HT1080 (cell line): ENCODE measurements around the gene PPFIA2. TPM values are rescaled to one million over a fixed set of nuclear protein-coding genes. Genes with fewer than 3 reads are reported as not detected.

Experiments
- DNase-seq: peaks from one replicate; pipeline ENCODE4 v3.0.0-alpha.2; 2015; ENCODE audit warnings: low read depth
- total RNA-seq: library from RNA; depleted of rRNA; stranded (reverse); fragments of >200 nt; shearing (Covaris generic); gene quantifications from 2 replicates; pipeline ENCODE4 v1.2.3, GENCODE V29; 2014

The PPFIA2 gene
- total RNA-seq, 1 experiment from 2014 or later, result 1.8 TPM

DNA sequence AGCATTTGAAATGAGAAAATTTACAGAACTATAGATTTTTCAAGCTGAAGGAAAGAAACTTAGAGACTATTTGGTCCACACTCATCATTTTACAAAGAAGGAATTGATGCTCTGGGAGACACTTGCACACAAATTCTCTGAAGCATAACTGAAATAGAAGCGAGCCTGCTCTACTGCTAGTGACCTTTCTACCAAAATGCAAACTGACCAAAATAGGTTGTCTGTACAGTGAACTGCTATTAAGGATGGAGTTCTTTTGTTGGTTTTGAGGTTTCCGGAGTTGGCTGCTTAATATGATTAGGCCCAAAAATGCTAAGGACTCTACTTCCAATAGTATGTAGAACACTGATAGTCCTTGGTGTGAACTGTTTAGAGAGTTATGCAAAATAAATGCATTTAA is 194.9 kb downstream of the PPFIA2 start:
- DNase-seq, result no peak

GRCh38 chr12:81558031-81558430 is 201.1 kb downstream of the PPFIA2 start:
- DNase-seq, result peak; percentile 49

DNA sequence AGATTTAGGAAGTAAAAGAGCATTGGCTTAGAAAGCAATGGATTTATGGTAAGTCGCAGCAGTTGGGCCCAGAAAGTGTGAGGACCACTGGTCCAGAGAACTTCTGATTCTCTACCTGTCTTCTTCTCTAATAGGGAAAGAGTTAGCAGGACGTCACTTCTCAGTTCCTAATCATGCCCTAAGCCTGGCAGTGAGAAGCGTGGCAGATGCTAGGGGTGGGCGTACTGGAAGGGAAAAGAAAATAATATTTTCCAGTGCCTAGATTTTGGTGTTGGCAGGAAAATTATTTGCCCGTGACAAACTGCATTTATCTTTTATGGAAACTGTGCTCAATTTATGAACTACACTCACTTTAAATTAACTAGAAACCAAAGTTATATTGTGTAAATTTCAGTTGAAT is 212.3 kb downstream of the PPFIA2 start:
- DNase-seq, result no peak

GRCh38 chr12:81543621-81544139 is 215.5 kb downstream of the PPFIA2 start:
- DNase-seq, result no peak

DNA sequence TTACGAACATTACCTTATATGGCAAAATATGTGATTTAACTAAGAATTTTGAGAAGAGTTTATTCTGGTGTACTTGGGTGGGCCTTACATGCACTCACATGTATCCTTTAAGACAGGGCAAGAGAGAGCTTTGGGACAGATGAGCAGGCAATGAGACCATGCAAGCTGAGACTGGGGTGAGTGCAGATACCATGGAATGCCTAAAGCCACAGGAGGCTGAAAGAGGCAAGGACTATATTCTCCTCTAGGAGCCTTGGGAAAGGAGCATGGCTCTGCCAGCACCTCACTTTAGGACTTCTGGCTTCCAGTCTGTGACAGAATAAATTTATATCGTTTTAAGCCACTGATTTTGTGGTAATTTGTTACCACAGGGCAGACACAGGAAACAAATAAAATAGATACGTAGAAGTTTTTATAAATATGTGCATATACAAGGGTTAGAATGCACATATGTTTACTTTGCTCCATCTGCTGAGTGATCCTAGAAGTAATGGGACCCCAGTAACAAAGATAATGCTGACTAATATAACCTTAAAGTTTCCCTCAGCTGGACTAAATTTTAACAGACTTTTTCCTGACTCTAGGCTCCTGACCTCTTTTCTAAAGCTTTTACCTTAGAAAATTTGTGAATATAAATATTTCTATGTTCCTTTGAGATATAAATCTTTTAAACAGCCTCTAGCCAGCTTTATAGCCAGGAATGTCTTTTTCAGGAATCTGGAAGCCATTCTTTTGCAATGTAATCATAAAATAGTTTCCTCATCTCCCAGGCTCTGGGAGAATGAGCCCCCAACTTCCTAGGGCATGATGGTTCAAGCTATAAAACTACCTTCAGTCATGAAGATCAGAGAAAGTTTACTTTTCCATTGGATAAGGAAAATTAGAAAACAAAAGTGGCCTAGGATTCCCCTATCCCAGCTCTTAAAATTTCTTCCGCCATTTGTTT is 216.8 kb downstream of the PPFIA2 start:
- DNase-seq, result no peak

- DNase-seq, result no peak
Measured at GRCh38 chr12:81541121-81541520, 218.0 kb downstream of the PPFIA2 start.

- DNase-seq, result no peak
Measured at GRCh38 chr12:81539279-81539678, 219.9 kb downstream of the PPFIA2 start.

DNA sequence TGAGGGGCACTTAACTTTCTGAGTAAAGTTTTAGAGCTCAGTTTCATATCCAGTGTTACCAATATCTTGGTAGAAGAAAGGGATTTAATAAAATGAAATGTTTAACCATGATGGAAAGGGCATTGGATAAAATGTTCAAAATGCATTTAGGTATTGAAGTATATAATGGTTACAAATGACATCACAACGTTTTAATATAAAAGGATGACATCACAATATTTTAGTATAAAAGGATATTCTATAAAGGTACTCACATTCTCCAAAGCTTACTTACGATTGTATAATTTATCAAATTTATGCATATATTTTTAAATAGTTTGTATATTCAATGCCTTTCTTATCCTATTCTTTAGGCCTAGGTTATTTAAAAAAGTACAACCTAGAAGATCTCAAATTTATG is 226.1 kb downstream of the PPFIA2 start:
- DNase-seq, result no peak

DNA sequence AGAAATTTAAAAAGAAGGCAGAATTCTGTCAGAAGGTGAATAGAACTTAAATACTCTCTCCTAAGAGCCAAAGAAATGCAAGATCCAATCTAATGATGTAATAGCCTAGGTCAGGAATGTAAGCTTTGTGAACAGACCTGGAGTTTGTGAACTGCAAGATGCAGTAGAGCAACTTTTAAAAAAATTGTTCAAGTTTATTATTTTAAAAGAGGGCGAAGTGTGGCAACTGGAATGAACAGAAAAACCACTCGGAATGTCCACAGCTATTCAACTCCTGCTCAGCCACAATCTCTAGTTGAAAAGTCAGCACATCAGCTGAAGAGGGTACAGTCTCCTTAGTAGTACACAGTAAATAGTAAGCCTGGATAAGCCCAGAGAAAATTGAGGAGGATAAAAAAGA is 228.8 kb downstream of the PPFIA2 start:
- no peak for DNase-seq

GRCh38 chr12:81520064-81520945 is 238.8 kb downstream of the PPFIA2 start:
- DNase-seq, result peak; percentile 31

DNA sequence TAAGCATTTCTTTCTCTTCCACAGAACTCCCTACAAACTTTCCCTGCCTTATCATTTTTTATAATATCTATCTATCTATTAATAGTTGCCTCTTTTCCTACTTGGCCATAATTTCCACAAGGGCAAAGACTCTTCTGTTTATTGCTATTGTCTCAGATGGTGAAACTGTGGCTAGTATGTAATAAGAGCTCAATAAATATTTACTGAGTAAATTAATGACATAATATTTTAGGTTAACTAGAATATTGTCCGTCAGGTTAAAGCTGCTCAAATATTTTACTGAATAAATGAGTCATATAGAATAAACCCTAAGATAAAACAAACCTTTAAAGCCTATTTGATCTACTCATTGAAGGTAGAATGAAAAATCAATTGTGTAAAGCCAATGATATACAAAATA is 240.5 kb downstream of the PPFIA2 start:
- no peak for DNase-seq

- no peak for DNase-seq
Measured at GRCh38 chr12:81517296-81517695, 241.9 kb downstream of the PPFIA2 start.

- peak; percentile 81 for DNase-seq
Measured at GRCh38 chr12:81502912-81503695, 256.0 kb downstream of the PPFIA2 start.

GRCh38 chr12:81500788-81501187 is 258.4 kb downstream of the PPFIA2 start:
- no peak for DNase-seq

DNA sequence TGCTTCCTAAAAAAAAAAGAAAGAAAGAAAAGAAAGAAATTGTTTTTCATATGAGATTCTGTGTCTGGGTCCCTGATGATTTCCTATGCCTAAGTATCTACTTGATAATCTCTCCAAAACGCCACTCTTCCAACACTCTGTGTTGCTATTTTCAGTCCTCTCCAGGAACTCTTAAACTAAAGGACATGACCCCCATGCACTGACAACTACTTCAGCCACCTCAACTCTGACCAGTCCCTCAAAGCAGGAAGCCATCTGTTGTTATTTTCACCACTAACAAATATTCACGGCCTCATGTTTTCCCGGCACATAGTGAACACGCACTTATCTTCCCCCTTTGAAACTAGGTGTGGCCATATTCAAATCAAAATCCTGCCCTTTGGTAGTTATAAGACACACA is 259.3 kb downstream of the PPFIA2 start:
- DNase-seq, result no peak

- no peak for DNase-seq
Measured at GRCh38 chr12:81492131-81492720, 266.9 kb downstream of the PPFIA2 start.

GRCh38 chr12:81472934-81473333 is 286.2 kb downstream of the PPFIA2 start:
- DNase-seq, result no peak

GRCh38 chr12:81470923-81471322 is 288.2 kb downstream of the PPFIA2 start:
- no peak for DNase-seq

DNA sequence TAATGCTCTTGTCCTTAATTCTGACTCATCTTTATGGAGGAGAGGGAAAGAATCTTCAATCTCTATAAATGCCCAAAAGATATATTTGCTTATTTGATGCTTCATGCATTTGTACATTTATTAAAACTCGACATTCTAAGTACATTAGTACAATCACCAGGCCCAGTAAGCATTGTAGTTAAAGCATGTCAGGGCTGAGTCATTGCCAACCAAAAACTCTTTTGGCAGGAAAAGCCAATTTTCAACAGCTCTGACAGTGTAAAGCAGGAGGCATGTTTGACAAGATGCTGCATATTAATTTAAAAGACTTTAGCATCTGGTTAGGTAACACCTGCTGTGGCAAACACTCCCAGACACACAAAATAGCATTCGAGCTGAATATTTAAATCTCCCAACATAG is 290.9 kb downstream of the PPFIA2 start:
- DNase-seq, result peak; percentile 67

- DNase-seq, result no peak
Measured at GRCh38 chr12:81465876-81466275, 293.3 kb downstream of the PPFIA2 start.

DNA sequence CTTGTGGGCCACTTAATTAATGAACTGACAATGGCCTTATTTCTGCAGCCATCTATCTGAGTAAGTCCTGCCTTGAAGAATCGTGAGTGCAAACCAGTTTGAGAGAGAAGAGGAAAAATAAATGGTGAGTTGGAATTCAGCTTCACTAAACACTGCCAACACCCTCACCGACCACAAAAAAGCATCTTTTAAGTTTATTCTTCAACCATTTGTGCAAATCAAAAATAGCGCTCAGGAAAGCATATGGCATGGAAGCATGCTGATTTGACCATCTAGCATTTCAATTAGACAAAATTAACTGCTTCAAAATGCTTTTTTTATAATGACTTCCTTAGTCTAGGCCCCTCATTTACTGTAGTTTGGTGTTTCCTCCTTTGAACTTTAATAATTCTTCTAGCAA is 294.0 kb downstream of the PPFIA2 start:
- no peak for DNase-seq
